GM12864 (cell line): ENCODE data around the gene HHATL.

Experiments used
- DNase-seq: peaks from one replicate; pipeline ENCODE4 v3.0.0-alpha.2; 2011; ENCODE audit warnings: low read depth
- H3K4me3 ChIP-seq: 2 replicates; pipeline ENCODE4 v1.5.1; 2011; ENCODE audit warnings: mild to moderate bottlenecking, low read depth, low read length, control low read depth
- TF ChIP-seq, protein P1 (sequence below): IDR thresholded peaks from 2 replicates; pipeline ENCODE4 v1.5.1; 2011; ENCODE audit warnings: low read depth, mild to moderate bottlenecking, moderate library complexity, low read length, control low read depth, inconsistent platforms; ENCODE audit errors: missing control alignments

Gene HHATL

DNA sequence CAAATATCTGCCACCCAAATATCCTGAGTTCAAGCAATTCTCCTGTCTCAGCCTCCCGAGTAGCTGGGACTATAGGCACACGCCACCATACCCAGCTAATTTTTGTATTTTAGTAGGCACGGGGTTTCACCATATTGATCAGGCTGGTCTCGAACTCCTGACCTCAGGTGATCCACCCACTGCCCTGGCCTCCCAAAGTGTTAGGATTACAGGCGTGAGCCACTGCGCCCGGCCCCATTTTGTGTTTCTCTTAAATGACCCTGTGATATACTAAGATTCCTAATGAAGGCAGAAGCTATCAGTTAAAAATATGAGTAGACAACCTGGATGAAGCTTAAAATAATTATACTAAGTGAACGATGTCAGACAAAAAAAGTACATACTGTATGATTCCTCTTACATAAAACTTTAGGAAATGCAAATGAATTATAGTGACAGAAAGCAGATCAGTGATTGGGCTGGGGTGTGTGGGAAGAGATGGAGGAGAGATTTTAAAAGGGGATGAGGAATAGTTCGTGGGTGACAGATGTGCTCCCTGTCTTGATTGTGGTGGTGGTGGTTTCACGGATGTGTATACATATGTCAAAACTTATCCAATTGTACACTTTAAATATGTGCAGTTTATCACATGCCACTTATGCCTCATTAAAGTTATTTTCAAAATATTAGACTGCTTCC lies 21.1 kb downstream of the HHATL start:
- TF ChIP-seq, protein P1, sequence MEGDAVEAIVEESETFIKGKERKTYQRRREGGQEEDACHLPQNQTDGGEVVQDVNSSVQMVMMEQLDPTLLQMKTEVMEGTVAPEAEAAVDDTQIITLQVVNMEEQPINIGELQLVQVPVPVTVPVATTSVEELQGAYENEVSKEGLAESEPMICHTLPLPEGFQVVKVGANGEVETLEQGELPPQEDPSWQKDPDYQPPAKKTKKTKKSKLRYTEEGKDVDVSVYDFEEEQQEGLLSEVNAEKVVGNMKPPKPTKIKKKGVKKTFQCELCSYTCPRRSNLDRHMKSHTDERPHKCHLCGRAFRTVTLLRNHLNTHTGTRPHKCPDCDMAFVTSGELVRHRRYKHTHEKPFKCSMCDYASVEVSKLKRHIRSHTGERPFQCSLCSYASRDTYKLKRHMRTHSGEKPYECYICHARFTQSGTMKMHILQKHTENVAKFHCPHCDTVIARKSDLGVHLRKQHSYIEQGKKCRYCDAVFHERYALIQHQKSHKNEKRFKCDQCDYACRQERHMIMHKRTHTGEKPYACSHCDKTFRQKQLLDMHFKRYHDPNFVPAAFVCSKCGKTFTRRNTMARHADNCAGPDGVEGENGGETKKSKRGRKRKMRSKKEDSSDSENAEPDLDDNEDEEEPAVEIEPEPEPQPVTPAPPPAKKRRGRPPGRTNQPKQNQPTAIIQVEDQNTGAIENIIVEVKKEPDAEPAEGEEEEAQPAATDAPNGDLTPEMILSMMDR: no peak
- no peak overlapping the region for H3K4me3 ChIP-seq
- no peak for DNase-seq

DNA sequence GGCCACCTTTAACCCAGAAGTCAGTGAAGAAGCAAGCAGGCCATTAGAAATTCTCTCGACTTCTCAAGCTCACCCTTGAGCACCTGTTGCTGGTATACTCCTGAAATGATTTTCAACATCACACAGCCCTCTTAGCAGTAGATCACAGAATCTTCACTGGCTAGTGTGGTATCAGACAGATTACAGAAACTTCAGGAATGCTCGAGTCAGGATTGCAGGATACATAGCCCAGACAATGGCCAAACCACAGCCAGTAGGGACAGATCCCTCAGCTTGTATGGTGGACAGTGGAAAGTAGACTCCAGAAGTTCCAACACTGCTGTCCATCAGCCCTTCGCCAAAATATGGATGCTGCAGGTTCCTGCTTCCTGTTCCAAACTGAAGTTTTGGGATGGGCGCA lies 21.8 kb downstream of the HHATL start:
- TF ChIP-seq, protein P1: no peak
- DNase-seq: no peak

DNA sequence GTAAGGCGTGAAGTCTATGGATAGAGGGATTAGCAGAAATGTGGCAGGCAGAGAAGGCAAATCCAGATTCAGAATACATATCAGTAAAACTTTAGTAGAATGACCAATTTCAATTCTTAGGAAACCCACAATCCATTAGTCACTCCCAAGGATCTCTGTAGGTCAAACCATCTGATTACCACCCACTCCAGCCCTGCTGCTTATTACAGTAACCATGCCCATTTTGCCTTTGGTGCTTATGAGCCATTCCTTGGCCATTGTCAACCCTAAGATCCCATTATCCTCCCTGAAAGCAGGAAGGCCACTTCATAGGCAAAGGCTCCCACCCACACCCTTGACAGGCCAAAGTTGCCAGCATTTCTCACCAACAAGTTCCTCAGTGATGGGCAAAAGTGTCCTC lies 22.3 kb downstream of the HHATL start:
- DNase-seq: no peak
- H3K4me3 ChIP-seq: no peak overlapping the region

More for the DNA sequence above, 21.8 kb downstream of the HHATL start:
- no peak overlapping the region for H3K4me3 ChIP-seq

DNA sequence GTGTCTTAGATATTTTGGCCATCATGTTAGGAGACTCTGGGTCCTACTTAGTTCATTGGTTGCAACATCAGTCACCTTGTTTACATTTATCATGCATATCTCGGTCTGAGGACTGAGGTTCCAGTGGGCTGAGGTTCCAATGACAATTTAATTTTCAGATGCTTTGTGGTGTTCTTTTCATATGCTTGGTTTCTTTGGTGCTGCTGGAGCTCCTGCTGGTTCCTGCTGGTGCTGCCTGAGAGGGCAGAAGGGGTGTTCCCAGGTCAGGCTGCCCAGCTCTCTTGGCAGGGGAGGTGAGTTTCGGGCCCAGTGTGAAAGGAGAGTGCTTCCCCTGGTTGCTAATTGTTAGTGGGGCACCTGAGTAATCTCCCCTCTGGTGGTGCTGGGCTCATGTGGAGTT lies 24.2 kb downstream of the HHATL start:
- TF ChIP-seq, protein P1: no peak

More for the DNA sequence above, 22.3 kb downstream of the HHATL start:
- TF ChIP-seq, protein P1: no peak

DNA sequence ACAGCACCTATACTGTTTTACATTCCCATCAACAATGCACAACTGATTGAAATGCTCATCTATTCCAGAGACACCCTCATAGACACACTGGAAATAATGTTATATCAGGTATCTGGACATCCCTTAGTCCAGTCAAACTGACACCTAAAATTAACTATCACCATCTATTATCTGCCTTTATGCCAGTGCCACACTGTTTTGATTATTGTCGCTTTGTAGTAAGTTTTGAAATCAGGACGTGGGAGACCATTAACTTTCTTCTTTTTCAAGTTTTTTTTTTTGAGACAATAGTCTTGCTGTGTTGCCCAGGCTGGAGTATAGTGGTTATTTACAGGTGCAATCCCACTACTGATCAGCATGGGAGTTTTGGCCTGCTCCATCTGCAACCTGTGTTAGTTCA lies 26.7 kb downstream of the HHATL start:
- TF ChIP-seq, protein P1: no peak
- no peak for DNase-seq
- H3K4me3 ChIP-seq: no peak overlapping the region

More for the DNA sequence above, 24.2 kb downstream of the HHATL start:
- DNase-seq: no peak
- H3K4me3 ChIP-seq: no peak overlapping the region

DNA sequence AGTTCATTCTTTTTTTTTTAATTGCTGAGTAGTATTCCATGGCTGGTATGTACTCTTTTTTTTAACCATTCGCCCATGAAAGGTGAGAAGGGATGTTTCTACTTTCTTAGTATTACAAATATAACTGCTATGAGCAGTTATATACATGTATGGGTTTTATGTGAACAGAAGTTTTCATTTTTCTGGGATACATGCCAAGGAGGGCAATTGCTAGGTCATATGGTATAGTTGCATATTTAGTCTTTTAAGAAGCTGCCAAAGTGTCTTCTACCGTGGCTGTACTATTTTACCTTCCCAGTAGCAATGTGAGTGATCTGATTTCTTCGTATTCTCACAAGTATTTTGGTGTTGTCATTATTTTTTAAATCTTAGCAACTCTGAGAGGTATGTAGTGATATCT lies 28.5 kb downstream of the HHATL start:
- TF ChIP-seq, protein P1: no peak
- DNase-seq: no peak
- H3K4me3 ChIP-seq: no peak overlapping the region

DNA sequence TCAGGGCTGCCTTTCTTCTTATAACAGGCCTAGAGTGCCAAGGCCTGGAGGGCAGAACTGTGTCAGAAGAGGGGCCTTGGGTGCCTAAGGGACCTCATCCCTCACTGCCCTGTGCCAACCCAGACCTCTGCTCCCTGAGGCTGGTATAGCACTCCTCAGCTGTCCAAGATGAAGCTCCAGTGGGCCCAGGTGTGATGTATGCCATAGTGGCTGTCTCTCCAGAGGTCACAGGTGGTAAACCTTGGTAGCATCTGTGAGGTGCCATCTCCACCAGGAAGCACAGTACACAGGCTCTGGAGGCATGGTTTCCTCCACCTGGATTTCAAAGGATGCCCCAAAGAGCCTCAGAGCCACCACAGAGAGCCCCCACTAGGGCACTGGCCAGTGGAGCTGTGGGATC lies 29.5 kb downstream of the HHATL start:
- TF ChIP-seq, protein P1: no peak
- no peak for DNase-seq
- H3K4me3 ChIP-seq: no peak overlapping the region
